ENCODE measurements around the gene DPRX. TPM values are rescaled to one million over a fixed set of nuclear protein-coding genes. Genes with fewer than 3 reads are reported as not detected.

Gene DPRX
- total and polyA plus RNA-seq, 2 donors from 2014 or later = not detected

DNA sequence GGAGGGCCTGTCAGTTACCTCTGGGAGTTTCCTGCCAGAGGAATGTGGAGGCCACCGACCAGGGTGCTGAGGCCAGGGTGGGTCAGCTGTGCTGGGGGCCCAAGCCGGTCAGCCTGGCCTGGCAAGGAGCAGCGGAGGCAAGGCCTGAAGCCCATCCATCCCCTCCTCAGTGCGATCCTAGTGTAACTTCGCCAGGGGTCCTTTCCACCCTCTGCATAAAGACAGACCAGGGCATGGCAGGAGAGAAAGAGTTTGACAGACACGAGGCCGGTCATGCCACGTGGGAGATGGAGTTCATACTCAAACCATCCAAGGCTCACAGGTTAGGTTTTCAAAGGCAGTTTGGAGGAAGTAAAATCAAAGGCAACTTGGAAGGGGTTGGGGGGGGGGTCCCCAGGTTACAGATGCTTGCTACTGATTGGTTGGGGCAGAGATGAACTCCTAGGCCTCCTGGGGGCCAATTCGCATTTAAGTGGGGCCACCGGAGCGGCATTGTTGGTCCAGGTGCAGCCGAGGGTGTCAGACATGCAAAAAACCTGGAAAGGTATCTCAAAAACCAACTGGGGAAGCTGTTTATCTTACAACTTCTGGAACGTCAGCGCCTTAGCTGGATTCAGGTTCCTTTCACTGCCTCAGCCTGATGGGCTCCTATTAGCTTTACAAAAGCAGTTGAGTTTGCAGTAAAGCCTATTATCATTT is 36.8 kb upstream of the DPRX start:
- Histone ChIP-seq H3K27me3 (ENCODE audit: control insufficient read depth, insufficient read depth, low read length) (no peaks in the 10 kb centered on the region), H3K9me3 (ENCODE audit: control insufficient read depth in 2 of 3, insufficient read depth in 1 of 3, low read length in 3 of 3) (no peaks in the 10 kb centered on the region), H3K4me1 (ENCODE audit: control insufficient read depth in 2 of 3, insufficient read depth in 2 of 3, low read depth in 1 of 3, low read length in 3 of 3) (no peaks in the 10 kb centered on the region), H3K27ac (ENCODE audit: low read depth in 2 of 2, low read length in 2 of 2) (no peak overlapping the region), H3K36me3 (ENCODE audit: control insufficient read depth in 2 of 3, insufficient read depth in 3 of 3, low read length in 3 of 3) (no peaks in the 10 kb centered on the region), H3K4me3 (ENCODE audit: low read length in 3 of 3) (no peak overlapping the region), H3K9ac (ENCODE audit: low read length in 3 of 3) (no peak overlapping the region)
- no peak for DNase-seq
- intact Hi-C loops (cut with DNase I) = no loop called here
- no peak for FAIRE-seq
- TF ChIP-seq, protein P1, sequence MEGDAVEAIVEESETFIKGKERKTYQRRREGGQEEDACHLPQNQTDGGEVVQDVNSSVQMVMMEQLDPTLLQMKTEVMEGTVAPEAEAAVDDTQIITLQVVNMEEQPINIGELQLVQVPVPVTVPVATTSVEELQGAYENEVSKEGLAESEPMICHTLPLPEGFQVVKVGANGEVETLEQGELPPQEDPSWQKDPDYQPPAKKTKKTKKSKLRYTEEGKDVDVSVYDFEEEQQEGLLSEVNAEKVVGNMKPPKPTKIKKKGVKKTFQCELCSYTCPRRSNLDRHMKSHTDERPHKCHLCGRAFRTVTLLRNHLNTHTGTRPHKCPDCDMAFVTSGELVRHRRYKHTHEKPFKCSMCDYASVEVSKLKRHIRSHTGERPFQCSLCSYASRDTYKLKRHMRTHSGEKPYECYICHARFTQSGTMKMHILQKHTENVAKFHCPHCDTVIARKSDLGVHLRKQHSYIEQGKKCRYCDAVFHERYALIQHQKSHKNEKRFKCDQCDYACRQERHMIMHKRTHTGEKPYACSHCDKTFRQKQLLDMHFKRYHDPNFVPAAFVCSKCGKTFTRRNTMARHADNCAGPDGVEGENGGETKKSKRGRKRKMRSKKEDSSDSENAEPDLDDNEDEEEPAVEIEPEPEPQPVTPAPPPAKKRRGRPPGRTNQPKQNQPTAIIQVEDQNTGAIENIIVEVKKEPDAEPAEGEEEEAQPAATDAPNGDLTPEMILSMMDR (IDR thresholded peaks at IDR 0.05; ENCODE audit: borderline replicate concordance, extremely low read depth, insufficient read depth) = no peak

DNA sequence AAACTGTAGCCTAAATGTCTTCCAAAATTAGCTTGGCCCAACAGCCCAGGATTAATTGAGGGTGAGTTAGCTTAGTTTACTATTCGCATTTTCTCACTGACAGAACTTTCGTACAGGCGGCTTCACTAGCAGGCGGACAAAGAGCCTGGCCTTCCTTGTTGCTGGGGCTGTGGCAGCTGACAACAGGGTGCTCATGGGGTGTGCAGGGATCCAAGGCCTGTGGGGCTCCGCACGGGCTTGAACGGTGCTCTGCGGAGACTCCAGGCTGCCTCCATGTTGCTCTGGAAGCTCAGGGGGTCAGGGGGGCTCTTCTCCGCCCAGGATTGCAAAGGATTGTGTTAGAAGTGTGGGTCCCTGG is 36.3 kb upstream of the DPRX start:
- H3K27ac ChIP-seq (ENCODE audit: low read depth in 2 of 2, low read length in 2 of 2) = no peak overlapping the region
- no peaks in the 10 kb centered on the region for H3K4me1 ChIP-seq (ENCODE audit: control insufficient read depth in 2 of 3, insufficient read depth in 2 of 3, low read depth in 1 of 3, low read length in 3 of 3)
- intact Hi-C loops (cut with DNase I) = no loop called here
- TF ChIP-seq, protein P1 (IDR thresholded peaks at IDR 0.05; ENCODE audit: borderline replicate concordance, extremely low read depth, insufficient read depth) = no peak
- H3K36me3 ChIP-seq (ENCODE audit: control insufficient read depth in 2 of 3, insufficient read depth in 3 of 3, low read length in 3 of 3) = no peaks in the 10 kb centered on the region
- H3K27me3 ChIP-seq (ENCODE audit: control insufficient read depth, insufficient read depth, low read length) = no peaks in the 10 kb centered on the region
- FAIRE-seq (no peak), DNase-seq (no peak)
- H3K9me3 ChIP-seq (ENCODE audit: control insufficient read depth in 2 of 3, insufficient read depth in 1 of 3, low read length in 3 of 3) = no peaks in the 10 kb centered on the region
- H3K9ac ChIP-seq (ENCODE audit: low read length in 3 of 3) = no peak overlapping the region
- H3K4me3 ChIP-seq (ENCODE audit: low read length in 3 of 3) = no peak overlapping the region

DNA sequence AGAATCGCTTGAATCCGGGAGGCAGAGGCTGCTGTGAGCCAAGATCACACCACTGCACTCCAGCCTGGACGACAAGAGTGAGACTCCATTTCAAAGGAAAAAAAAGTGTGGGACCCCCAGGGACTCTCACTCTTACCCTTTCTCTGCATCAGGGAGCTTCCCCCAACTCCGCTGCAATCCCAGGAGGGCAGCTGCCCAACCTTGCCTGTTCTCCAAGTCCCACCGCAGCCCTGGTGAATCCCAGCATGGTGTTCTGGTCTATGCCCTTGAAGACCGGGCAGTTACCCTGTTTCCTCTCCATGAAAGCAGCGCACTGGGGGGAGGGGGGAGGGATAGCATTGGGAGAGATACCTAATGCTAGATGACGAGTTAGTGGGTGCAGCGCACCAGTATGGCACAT is 35.7 kb upstream of the DPRX start:
- H3K9me3 ChIP-seq (ENCODE audit: control insufficient read depth in 2 of 3, insufficient read depth in 1 of 3, low read length in 3 of 3) = no peaks in the 10 kb centered on the region
- no peaks in the 10 kb centered on the region for H3K4me1 ChIP-seq (ENCODE audit: control insufficient read depth in 2 of 3, insufficient read depth in 2 of 3, low read depth in 1 of 3, low read length in 3 of 3)
- DNase-seq (no peak), FAIRE-seq (no peak)
- H3K9ac ChIP-seq (ENCODE audit: low read length in 3 of 3) = no peak overlapping the region
- no peak overlapping the region for H3K4me3 ChIP-seq (ENCODE audit: low read length in 3 of 3)
- no peaks in the 10 kb centered on the region for H3K36me3 ChIP-seq (ENCODE audit: control insufficient read depth in 2 of 3, insufficient read depth in 3 of 3, low read length in 3 of 3)
- H3K27me3 ChIP-seq (ENCODE audit: control insufficient read depth, insufficient read depth, low read length) = no peaks in the 10 kb centered on the region
- H3K27ac ChIP-seq (ENCODE audit: low read depth in 2 of 2, low read length in 2 of 2) = no peak overlapping the region
- TF ChIP-seq, protein P1 (IDR thresholded peaks at IDR 0.05; ENCODE audit: borderline replicate concordance, extremely low read depth, insufficient read depth) = no peak
- intact Hi-C loops (cut with DNase I) = no loop called here

- no peaks in the 10 kb centered on the region for H3K4me1 ChIP-seq (ENCODE audit: control insufficient read depth in 2 of 3, insufficient read depth in 2 of 3, low read depth in 1 of 3, low read length in 3 of 3)
- H3K27ac ChIP-seq (ENCODE audit: low read depth in 2 of 2, low read length in 2 of 2) = no peak overlapping the region
- no peak overlapping the region for H3K4me3 ChIP-seq (ENCODE audit: low read length in 3 of 3)
- no peaks in the 10 kb centered on the region for H3K36me3 ChIP-seq (ENCODE audit: control insufficient read depth in 2 of 3, insufficient read depth in 3 of 3, low read length in 3 of 3)
- no peaks in the 10 kb centered on the region for H3K9me3 ChIP-seq (ENCODE audit: control insufficient read depth in 2 of 3, insufficient read depth in 1 of 3, low read length in 3 of 3)
- FAIRE-seq (no peak), DNase-seq (no peak)
- no peak overlapping the region for H3K9ac ChIP-seq (ENCODE audit: low read length in 3 of 3)
- TF ChIP-seq, protein P1 (IDR thresholded peaks at IDR 0.05; ENCODE audit: borderline replicate concordance, extremely low read depth, insufficient read depth) = no peak
- H3K27me3 ChIP-seq (ENCODE audit: control insufficient read depth, insufficient read depth, low read length) = no peaks in the 10 kb centered on the region
- intact Hi-C loops (cut with DNase I) = no loop called here
These were observed 34.8 kb upstream of the DPRX start for GRCh38 chr19:53597023-53597422.

All from kidney (tissue), 14 donors.